ENCODE results near the gene PCDHB6.
"Not testable (repeated sequence)": the region's sequence is repeated elsewhere in the genome, so short reads cannot be mapped to it uniquely, and the experiment has no call there.

The PCDHB6 gene

GRCh38 chr5:141149812-141150211 lies at the start of gene PCDHB6:
PCDHB6 (plus strand) TSS chr5:141150057; CDS start chr5:141150258, 201 bp downstream.
- peaks cover 12% of the 10 kb centered on the region for H3K36me3 Mint-ChIP-seq
- H3K27ac Mint-ChIP-seq: peak within 1 kb of the TSS; percentile 2
- H3K4me3 Mint-ChIP-seq: no peak within 1 kb of the TSS
- peaks cover 13% of the 10 kb centered on the region for H3K9me3 Mint-ChIP-seq (ENCODE audit: low read depth)
- peaks cover 4% of the 10 kb centered on the region for H3K4me1 Mint-ChIP-seq (ENCODE audit: low read depth)
- H3K27me3 Mint-ChIP-seq: peaks cover 38% of the 10 kb centered on the region

DNA sequence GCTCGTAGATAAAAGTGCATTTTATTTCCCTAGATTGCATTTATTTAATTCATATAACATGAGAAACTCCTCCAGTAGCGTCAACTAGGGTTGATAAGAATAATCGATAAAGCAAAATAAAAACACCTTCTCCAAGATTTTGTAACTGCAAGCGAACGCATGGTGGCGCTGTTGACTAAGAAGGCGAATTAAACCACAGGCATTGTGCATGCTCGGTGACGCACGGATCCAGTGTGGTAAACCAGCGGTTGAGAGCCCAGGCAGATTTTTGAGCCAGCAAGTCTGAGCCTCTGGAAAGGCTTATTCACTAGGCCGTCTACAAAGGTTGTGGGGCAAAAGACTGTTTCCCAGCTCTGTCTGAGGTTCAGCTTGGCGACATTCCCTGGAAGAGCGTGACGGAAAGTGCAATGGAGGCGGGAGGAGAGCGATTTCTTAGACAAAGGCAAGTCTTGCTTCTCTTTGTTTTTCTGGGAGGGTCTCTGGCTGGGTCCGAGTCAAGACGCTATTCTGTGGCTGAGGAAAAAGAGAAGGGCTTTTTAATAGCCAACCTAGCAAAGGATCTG lies 49.5 kb upstream of the PCDHB6 start, which contains the start of gene PCDHB3:
TSS of gene PCDHB3 (plus strand) at position 231 of the 563 bp plus-strand sequence. CDS start at position 408, 177 bp downstream.
- H3K27ac Mint-ChIP-seq: no peak within 1 kb of the TSS
- no peak within 1 kb of the TSS for H3K4me3 Mint-ChIP-seq
- peaks cover 15% of the 10 kb centered on the region for H3K9me3 Mint-ChIP-seq (ENCODE audit: low read depth)
- H3K27me3 Mint-ChIP-seq: peaks cover 43% of the 10 kb centered on the region
- peaks cover 1% of the 10 kb centered on the region for H3K4me1 Mint-ChIP-seq (ENCODE audit: low read depth)
- peaks cover 10% of the 10 kb centered on the region for H3K36me3 Mint-ChIP-seq

GRCh38 chr5:141101059-141101458 lies 48.8 kb upstream of the PCDHB6 start:
- peaks cover 1% of the 10 kb centered on the region for H3K4me1 Mint-ChIP-seq (ENCODE audit: low read depth)
- H3K4me3 Mint-ChIP-seq: no peak overlapping the region
- no peak overlapping the region for H3K27ac Mint-ChIP-seq
- H3K9me3 Mint-ChIP-seq (ENCODE audit: low read depth): peaks cover 15% of the 10 kb centered on the region
- peaks cover 42% of the 10 kb centered on the region for H3K27me3 Mint-ChIP-seq
- peaks cover 10% of the 10 kb centered on the region for H3K36me3 Mint-ChIP-seq

GRCh38 chr5:141102070-141102469 lies 47.8 kb upstream of the PCDHB6 start:
- not testable (repeated sequence) for H3K27ac Mint-ChIP-seq; H3K4me1 Mint-ChIP-seq (ENCODE audit: low read depth); H3K4me3 Mint-ChIP-seq; H3K36me3 Mint-ChIP-seq
- H3K9me3 Mint-ChIP-seq (ENCODE audit: low read depth): peaks cover 15% of the 10 kb centered on the region
- H3K27me3 Mint-ChIP-seq: peaks cover 40% of the 10 kb centered on the region

GRCh38 chr5:141102471-141102870 lies 47.4 kb upstream of the PCDHB6 start:
- not testable (repeated sequence) for H3K36me3 Mint-ChIP-seq; H3K27ac Mint-ChIP-seq; H3K4me3 Mint-ChIP-seq; H3K4me1 Mint-ChIP-seq (ENCODE audit: low read depth)
- Mint-ChIP-seq H3K9me3 (ENCODE audit: low read depth) (peaks cover 15% of the 10 kb centered on the region), H3K27me3 (peaks cover 38% of the 10 kb centered on the region)

DNA sequence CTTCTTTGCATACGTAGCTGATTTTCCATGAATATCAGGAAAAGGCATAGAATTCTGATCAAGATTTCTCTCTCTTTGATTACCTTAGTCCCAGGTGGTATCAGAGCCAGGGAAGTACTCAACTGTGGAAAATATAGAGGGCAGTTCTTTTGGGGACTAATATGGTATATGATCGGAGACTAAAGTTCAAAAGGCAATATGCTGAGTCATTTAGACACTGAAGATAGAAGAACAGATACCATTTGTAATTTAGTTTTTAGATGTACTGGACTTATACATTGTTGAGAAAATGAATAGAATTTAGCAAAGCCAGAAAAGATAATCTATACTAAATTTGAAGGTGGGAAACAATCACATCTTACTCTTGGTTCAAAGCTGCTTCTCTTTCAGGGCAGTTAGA lies 44.5 kb upstream of the PCDHB6 start:
- peaks cover 27% of the 10 kb centered on the region for H3K27me3 Mint-ChIP-seq
- no peaks in the 10 kb centered on the region for H3K4me1 Mint-ChIP-seq (ENCODE audit: low read depth)
- no peak overlapping the region for H3K27ac Mint-ChIP-seq
- H3K4me3 Mint-ChIP-seq: no peak overlapping the region
- H3K36me3 Mint-ChIP-seq: peaks cover 1% of the 10 kb centered on the region
- H3K9me3 Mint-ChIP-seq (ENCODE audit: low read depth): peaks cover 11% of the 10 kb centered on the region

DNA sequence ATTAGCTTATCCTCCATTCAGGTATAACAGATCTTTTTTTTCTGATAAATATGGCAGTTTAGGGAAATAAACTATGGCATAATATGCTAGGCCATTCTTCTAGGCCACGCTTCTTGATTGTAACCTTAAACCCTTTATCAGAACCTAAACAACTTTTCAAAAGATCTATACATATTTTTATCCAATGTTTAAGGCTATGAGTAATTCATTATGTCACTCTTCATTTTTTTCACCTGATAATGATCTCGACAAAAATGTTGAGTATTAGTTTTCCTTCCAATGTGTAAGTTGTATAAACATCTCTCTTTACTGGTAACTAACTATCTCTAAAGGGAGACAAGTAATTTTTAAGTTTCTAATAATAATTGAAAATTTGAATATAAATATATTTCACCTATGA lies 30.6 kb upstream of the PCDHB6 start:
- Mint-ChIP-seq H3K27ac (no peak overlapping the region), H3K9me3 (ENCODE audit: low read depth) (peaks cover 34% of the 10 kb centered on the region), H3K36me3 (peaks cover 14% of the 10 kb centered on the region), H3K4me3 (no peak overlapping the region), H3K4me1 (ENCODE audit: low read depth) (no peaks in the 10 kb centered on the region), H3K27me3 (peaks cover 23% of the 10 kb centered on the region)

GRCh38 chr5:141121563-141121962 lies 28.3 kb upstream of the PCDHB6 start, which contains the start of gene PCDHB4:
PCDHB4 (plus strand) TSS chr5:141121818; CDS start chr5:141121999, 181 bp downstream.
- Mint-ChIP-seq H3K9me3 (ENCODE audit: low read depth) (peaks cover 17% of the 10 kb centered on the region), H3K4me3 (no peak within 1 kb of the TSS), H3K36me3 (peaks cover 10% of the 10 kb centered on the region)

DNA sequence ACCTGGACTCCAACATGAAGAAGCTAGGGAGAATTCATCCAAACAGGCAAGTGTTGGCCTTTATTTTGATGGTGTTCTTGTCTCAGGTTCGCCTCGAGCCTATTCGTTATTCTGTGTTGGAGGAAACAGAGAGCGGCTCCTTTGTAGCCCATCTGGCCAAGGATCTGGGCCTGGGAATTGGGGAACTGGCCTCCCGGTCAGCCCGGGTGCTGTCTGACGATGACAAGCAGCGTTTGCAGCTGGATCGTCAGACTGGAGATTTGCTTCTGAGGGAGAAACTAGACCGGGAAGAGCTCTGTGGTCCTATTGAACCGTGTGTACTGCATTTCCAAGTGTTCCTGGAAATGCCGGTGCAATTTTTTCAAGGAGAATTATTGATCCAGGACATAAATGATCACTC lies 27.9 kb upstream of the PCDHB6 start:
- Mint-ChIP-seq H3K9me3 (ENCODE audit: low read depth) (peaks cover 14% of the 10 kb centered on the region), H3K27me3 (peaks cover 21% of the 10 kb centered on the region), H3K4me1 (ENCODE audit: low read depth) (no peaks in the 10 kb centered on the region), H3K4me3 (no peak overlapping the region), H3K27ac (no peak overlapping the region), H3K36me3 (peaks cover 7% of the 10 kb centered on the region)

More at GRCh38 chr5:141121563-141121962, 28.3 kb upstream of the PCDHB6 start, which contains the start of gene PCDHB4:
- Mint-ChIP-seq H3K27ac (no peak within 1 kb of the TSS), H3K27me3 (peaks cover 21% of the 10 kb centered on the region), H3K4me1 (ENCODE audit: low read depth) (no peaks in the 10 kb centered on the region)

GRCh38 chr5:141123396-141124135 lies 26.3 kb upstream of the PCDHB6 start:
- not testable (repeated sequence) for H3K4me3 Mint-ChIP-seq; H3K36me3 Mint-ChIP-seq; H3K4me1 Mint-ChIP-seq (ENCODE audit: low read depth); H3K27ac Mint-ChIP-seq
- H3K9me3 Mint-ChIP-seq (ENCODE audit: low read depth): peaks cover 14% of the 10 kb centered on the region
- peaks cover 19% of the 10 kb centered on the region for H3K27me3 Mint-ChIP-seq

GRCh38 chr5:141127305-141127704 lies 22.6 kb upstream of the PCDHB6 start:
- no peaks in the 10 kb centered on the region for H3K4me1 Mint-ChIP-seq (ENCODE audit: low read depth)
- no peak overlapping the region for H3K27ac Mint-ChIP-seq
- H3K27me3 Mint-ChIP-seq: peaks cover 18% of the 10 kb centered on the region
- no peak overlapping the region for H3K4me3 Mint-ChIP-seq
- H3K36me3 Mint-ChIP-seq: peaks cover 7% of the 10 kb centered on the region
- H3K9me3 Mint-ChIP-seq (ENCODE audit: low read depth): peaks cover 9% of the 10 kb centered on the region

- H3K27ac Mint-ChIP-seq: no peak within 1 kb of the TSS
- H3K27me3 Mint-ChIP-seq: peaks cover 25% of the 10 kb centered on the region
- peak within 1 kb of the TSS; percentile 67 for H3K4me3 Mint-ChIP-seq
- H3K36me3 Mint-ChIP-seq: peaks cover 3% of the 10 kb centered on the region
- H3K4me1 Mint-ChIP-seq (ENCODE audit: low read depth): peaks cover 4% of the 10 kb centered on the region
- H3K9me3 Mint-ChIP-seq (ENCODE audit: low read depth): peaks cover 20% of the 10 kb centered on the region
These were observed 14.7 kb upstream of the PCDHB6 start, which contains the start of gene PCDHB5 for GRCh38 chr5:141135030-141135717. PCDHB5 (plus strand) TSS chr5:141135206; CDS start chr5:141135435, 229 bp downstream.

GRCh38 chr5:141135718-141136266 lies 14.1 kb upstream of the PCDHB6 start:
- Mint-ChIP-seq H3K4me1 (ENCODE audit: low read depth) (peaks cover 4% of the 10 kb centered on the region), H3K4me3 (no peak overlapping the region), H3K9me3 (ENCODE audit: low read depth) (peaks cover 17% of the 10 kb centered on the region), H3K27ac (no peak overlapping the region), H3K27me3 (peaks cover 25% of the 10 kb centered on the region), H3K36me3 (peaks cover 3% of the 10 kb centered on the region)

DNA sequence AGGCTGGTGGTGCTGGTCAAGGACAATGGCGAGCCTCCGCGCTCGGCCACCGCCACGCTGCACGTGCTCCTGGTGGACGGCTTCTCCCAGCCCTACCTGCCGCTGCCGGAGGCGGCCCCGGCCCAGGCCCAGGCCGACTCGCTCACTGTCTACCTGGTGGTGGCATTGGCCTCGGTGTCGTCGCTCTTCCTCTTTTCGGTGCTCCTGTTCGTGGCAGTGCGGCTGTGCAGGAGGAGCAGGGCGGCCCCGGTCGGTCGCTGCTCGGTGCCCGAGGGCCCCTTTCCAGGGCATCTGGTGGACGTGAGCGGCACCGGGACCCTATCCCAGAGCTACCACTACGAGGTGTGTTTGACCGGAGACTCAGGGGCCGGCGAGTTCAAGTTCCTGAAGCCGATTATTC lies 12.5 kb upstream of the PCDHB6 start:
- H3K9me3 Mint-ChIP-seq (ENCODE audit: low read depth): peaks cover 17% of the 10 kb centered on the region
- H3K36me3 Mint-ChIP-seq; H3K4me1 Mint-ChIP-seq (ENCODE audit: low read depth); H3K27ac Mint-ChIP-seq; H3K4me3 Mint-ChIP-seq: not testable (repeated sequence)
- peaks cover 28% of the 10 kb centered on the region for H3K27me3 Mint-ChIP-seq

All from activated naive CD8-positive, alpha-beta T cell (primary cell).